Upper lobe of left lung (tissue), 6 donors: Measurements from ENCODE around the gene TGFBR3. TPM values are rescaled to one million over a fixed set of nuclear protein-coding genes. Genes with fewer than 3 reads are reported as not detected.
A peak's percentile ranks its signal among the peaks of the same experiment; 100 is the strongest.

ENCODE experiments used
- ATAC-seq, 2 donors: fragments of 200-7000 bp; cut with Tn5 transposase; one replicate each; pipeline ENCODE4 v1.9.1; 2022; ENCODE audit warnings: mild to moderate bottlenecking in 2 of 2, moderate library complexity in 2 of 2; ENCODE audit not compliant: low FRiP score in 2 of 2
- DNase-seq, 2 donors: peaks; one replicate each; pipeline ENCODE4 v3.0.0-alpha.2; 2019 to 2020
- H3K27ac ChIP-seq, 4 donors: fragments of 200-600 bp; sonication (generic); one replicate each; pipeline ENCODE4 v1.5.1; 2016 to 2019
- H3K27me3 ChIP-seq, 4 donors: fragments of 200-600 bp; sonication (generic); one replicate each; pipeline ENCODE4 v1.5.1; 2017 to 2019
- H3K36me3 ChIP-seq, 4 donors: fragments of 200-600 bp; sonication (generic); one replicate each; pipeline ENCODE4 v1.5.1; 2016 to 2019
- H3K4me1 ChIP-seq, 4 donors: fragments of 200-600 bp; sonication (generic); one replicate each; pipeline ENCODE4 v1.5.1; 2018 to 2019
- H3K4me3 ChIP-seq, 4 donors: fragments of 200-600 bp; sonication (generic); one replicate each; pipeline ENCODE4 v1.5.1; 2017 to 2019; ENCODE audit warnings: mild to moderate bottlenecking in 2 of 4, moderate library complexity in 1 of 4
- H3K9me3 ChIP-seq, 4 donors: fragments of 200-600 bp; sonication (generic); one replicate each; pipeline ENCODE4 v1.5.1; 2018 to 2019
- EP300 ChIP-seq, 4 donors: sonication (generic); formaldehyde crosslinking; IDR thresholded peaks; one replicate each; pipeline ENCODE4 v1.5.1; 2017; ENCODE audit warnings: antibody characterized with exemption in 4 of 4, control low read depth in 2 of 4
- POLR2A ChIP-seq, 4 donors: fragments of 450-650 bp; IDR thresholded peaks; one replicate each; pipeline ENCODE4 v1.5.1; 2016 to 2017; ENCODE audit warnings: antibody characterized with exemption in 4 of 4, mild to moderate bottlenecking in 2 of 4
- POLR2AphosphoS5 ChIP-seq, 2 donors: sonication (generic); formaldehyde crosslinking; IDR thresholded peaks; one replicate each; pipeline ENCODE4 v1.5.1; 2017; ENCODE audit warnings: antibody characterized with exemption in 2 of 2
- WGBS, 2 donors: methylation state at CpG; one replicate each; pipeline ENCODE4 v1.1.5; 2017 to 2018; 5-methylcytosine and 5-hydroxymethylcytosine counted together
- total RNA-seq, 6 donors: library from RNA; depleted of rRNA in 4 of 6; stranded (reverse); fragments of >200 nt in 4 of 6; gene quantifications; one replicate each; pipeline versions ENCODE4 v1.1.0 to v1.2.1, GENCODE V29; 2016 to 2021
- TF ChIP-seq, protein P1 (sequence below), 6 experiments: fragments of 450-650 bp in 4 of 6; fragments of 200-600 bp in 2 of 6; sonication (generic) in 2 of 6; IDR thresholded peaks; one replicate each; pipeline ENCODE4 v1.5.1; 2016 to 2019; ENCODE audit warnings: antibody characterized with exemption in 6 of 6
- donor health status: DM: no; HTN: no; CAD: no; lungs with moderate emphysema.
- donor health status: DM: no; HTN: yes; CAD: no; lungs with severe emphysema.

The TGFBR3 gene
- total RNA-seq, 6 donors from 2014 or later, result 33.5 to 78.3 (median 57.1) TPM

DNA sequence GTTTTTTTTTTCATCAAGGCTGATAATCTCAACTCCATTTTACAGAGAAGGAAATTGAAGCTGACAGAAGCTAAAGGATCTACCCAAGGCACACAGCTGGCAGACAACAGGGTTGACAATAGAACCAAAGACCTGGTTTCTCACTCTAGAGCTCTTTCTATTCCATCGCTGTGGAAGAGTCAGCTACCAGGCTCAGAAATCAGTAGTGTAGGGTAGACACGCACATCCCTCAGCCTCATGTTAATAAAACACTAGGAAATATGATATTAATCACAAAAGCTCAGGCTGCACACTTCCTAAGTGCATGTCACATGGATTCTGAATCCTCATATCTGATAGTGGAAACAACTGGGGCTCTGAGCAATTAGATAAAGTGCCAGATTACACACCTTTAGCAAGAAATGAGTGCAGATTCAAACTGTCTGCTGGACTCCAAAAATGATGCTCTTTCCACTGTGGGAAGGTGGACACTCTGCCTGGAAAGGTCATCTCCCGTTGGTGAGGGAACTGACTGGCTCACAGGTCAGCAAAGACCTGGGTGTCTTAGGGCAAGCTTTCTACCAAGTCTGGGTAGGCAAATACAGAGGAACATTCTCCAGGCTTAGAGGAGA, 139.1 kb downstream of the TGFBR3 start:
- TF ChIP-seq POLR2AphosphoS5 (IDR thresholded peaks at IDR 0.05), result no peak
- peaks cover 34 to 64% (median 36%) of the 10 kb centered on the region in 4 donors for H3K4me1 ChIP-seq
- ATAC-seq, result no peak
- WGBS, 2 donors, result 89 to 92% methylated on average over 3 of the region's 3 CpGs
- H3K27me3 ChIP-seq, result no peaks in the 10 kb centered on the region
- no peaks in the 10 kb centered on the region for H3K9me3 ChIP-seq
- no peak for DNase-seq
- no peak overlapping the region for H3K4me3 ChIP-seq
- peak overlapping the region in 2 of 4 donors; percentile 32 to 60 for H3K27ac ChIP-seq
- H3K36me3 ChIP-seq, result peaks cover 0 to 7% (median 0%) of the 10 kb centered on the region in 4 donors

DNA sequence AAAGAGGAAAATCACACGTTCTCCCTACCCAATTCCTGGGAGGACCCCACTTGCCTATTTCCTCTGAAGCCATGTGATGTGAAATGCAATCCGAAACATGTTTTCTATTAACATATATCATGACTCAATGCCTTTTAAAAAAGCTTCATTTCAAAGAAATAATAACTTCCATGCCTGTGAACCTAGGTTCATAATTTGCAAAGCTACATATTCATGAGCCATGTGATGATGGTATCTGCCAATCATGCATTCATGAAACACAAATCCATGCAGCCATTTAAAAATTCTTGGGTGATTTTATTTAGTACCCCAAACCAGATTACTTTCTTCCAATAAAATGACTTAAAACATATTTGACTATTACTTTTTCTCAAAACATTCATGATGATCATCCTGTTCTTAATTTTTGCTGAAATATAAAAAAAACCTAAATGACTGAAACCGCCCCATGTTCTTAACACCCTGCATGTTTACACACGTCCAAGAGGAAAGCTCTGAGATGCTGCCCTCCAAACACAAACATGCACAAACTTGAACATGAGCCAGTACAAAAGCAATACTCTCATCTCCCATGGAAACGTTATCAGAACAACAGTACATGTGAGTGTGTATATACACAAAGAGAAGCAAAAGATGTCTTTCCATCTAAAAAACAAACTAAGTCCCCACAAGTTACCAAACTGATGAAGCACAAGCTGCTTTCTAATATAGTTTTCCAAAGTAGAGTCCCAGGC, 140.1 kb downstream of the TGFBR3 start:
- peaks cover 25 to 54% (median 27%) of the 10 kb centered on the region in 4 donors for H3K4me1 ChIP-seq
- 51 to 53% methylated on average over 5 of the region's 5 CpGs for WGBS, 2 donors
- DNase-seq, result no peak

DNA sequence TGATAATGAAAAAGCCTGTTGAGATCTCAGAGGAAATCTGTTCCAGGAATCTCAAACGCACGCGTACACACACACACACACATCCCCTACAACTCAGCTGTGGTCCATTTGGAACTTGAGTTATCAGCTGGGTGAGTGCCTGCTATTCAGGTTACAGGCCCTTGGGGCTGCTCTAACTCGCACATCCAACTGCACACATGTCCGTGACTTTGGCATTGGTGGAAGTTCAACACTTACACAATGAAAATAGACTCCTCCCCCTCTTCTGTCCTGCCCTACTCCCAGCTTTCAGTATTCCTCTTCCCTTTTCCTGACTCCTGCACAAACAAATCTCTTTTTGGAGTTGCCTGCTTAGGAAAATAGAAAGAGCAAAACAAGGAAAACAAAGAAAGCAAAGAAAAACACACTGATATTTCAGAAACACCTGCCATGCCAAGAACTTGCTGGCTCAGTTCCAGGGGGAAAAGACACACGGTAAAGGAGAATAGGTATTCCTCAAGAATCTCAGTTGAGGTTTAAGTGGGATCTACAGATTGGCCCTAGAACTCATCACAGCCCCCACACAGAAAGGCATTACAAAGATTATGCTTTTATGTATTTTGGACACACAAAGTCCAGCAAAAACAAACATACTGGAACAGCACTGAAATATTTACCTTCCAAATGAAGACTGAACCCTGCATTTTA, 140.9 kb downstream of the TGFBR3 start:
- no peak for DNase-seq
- peak in 1 of 2 donors; percentile 85 for ATAC-seq
- Histone ChIP-seq H3K4me1 (peaks cover 19 to 47% (median 21%) of the 10 kb centered on the region in 4 donors), H3K36me3 (peaks cover 0 to 7% (median 0%) of the 10 kb centered on the region in 4 donors), H3K27me3 (no peaks in the 10 kb centered on the region), H3K27ac (peak overlapping the region; percentile 8 to 62 (median 36)), H3K9me3 (no peaks in the 10 kb centered on the region), H3K4me3 (no peak overlapping the region)
- 48 to 60% methylated on average over 6 of the region's 6 CpGs for WGBS, 2 donors
- TF ChIP-seq EP300 (IDR thresholded peaks at IDR 0.05) (no peak), POLR2A (IDR thresholded peaks at IDR 0.05) (no peak), POLR2AphosphoS5 (IDR thresholded peaks at IDR 0.05) (peak in 1 of 2 donors; percentile 32)
- TF ChIP-seq, protein P1, sequence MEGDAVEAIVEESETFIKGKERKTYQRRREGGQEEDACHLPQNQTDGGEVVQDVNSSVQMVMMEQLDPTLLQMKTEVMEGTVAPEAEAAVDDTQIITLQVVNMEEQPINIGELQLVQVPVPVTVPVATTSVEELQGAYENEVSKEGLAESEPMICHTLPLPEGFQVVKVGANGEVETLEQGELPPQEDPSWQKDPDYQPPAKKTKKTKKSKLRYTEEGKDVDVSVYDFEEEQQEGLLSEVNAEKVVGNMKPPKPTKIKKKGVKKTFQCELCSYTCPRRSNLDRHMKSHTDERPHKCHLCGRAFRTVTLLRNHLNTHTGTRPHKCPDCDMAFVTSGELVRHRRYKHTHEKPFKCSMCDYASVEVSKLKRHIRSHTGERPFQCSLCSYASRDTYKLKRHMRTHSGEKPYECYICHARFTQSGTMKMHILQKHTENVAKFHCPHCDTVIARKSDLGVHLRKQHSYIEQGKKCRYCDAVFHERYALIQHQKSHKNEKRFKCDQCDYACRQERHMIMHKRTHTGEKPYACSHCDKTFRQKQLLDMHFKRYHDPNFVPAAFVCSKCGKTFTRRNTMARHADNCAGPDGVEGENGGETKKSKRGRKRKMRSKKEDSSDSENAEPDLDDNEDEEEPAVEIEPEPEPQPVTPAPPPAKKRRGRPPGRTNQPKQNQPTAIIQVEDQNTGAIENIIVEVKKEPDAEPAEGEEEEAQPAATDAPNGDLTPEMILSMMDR (IDR thresholded peaks at IDR 0.05), result peak in 1 of 6 experiments; percentile 16

More for the DNA sequence above, 140.1 kb downstream of the TGFBR3 start:
- ATAC-seq, result no peak
- peak overlapping the region in 3 of 4 donors; percentile 8 to 62 (median 32) for H3K27ac ChIP-seq
- H3K36me3 ChIP-seq, result peaks cover 0 to 7% (median 0%) of the 10 kb centered on the region in 4 donors
- TF ChIP-seq, protein P1 (IDR thresholded peaks at IDR 0.05), result no peak
- no peak for TF ChIP-seq POLR2A (IDR thresholded peaks at IDR 0.05)
- peak in 1 of 4 donors; percentile 36 for TF ChIP-seq EP300 (IDR thresholded peaks at IDR 0.05)
- TF ChIP-seq POLR2AphosphoS5 (IDR thresholded peaks at IDR 0.05), result no peak
- H3K27me3 ChIP-seq, result no peaks in the 10 kb centered on the region
- no peaks in the 10 kb centered on the region for H3K9me3 ChIP-seq
- no peak overlapping the region for H3K4me3 ChIP-seq

DNA sequence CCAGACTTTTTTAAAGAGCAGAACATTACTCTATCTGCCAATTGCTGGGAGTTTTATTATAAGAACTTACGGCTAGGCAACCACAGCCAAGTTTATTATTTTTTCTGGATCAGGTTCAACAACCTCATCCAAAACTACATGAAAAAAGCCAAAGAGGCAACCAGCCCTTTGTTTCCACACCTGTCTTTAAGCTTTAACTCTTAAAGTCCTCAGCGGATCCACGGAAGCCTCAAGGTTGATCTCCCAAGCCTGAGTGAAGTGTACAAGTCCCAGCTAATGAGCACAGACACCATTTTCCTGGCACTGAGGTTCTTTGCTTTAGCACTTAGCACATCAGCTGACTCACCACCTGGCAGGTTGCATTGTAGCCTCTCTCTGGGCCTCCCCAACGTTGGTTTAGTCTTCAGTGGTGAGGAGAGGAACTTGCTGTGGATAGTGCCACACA, 143.1 kb downstream of the TGFBR3 start:
- Histone ChIP-seq H3K4me3 (no peak overlapping the region), H3K27ac (peak overlapping the region in 1 of 4 donors; percentile 14)

More for the DNA sequence above, 143.1 kb downstream of the TGFBR3 start:
- Histone ChIP-seq H3K9me3 (no peaks in the 10 kb centered on the region), H3K27me3 (no peaks in the 10 kb centered on the region), H3K36me3 (peaks cover 0 to 16% (median 0%) of the 10 kb centered on the region in 4 donors), H3K4me1 (peaks cover 17 to 38% (median 19%) of the 10 kb centered on the region in 4 donors)
- 44 to 49% methylated on average over 4 of the region's 4 CpGs for WGBS, 2 donors
- TF ChIP-seq, protein P1 (IDR thresholded peaks at IDR 0.05), result no peak
- TF ChIP-seq POLR2A (IDR thresholded peaks at IDR 0.05), result no peak
- no peak for TF ChIP-seq EP300 (IDR thresholded peaks at IDR 0.05)
- TF ChIP-seq POLR2AphosphoS5 (IDR thresholded peaks at IDR 0.05), result no peak
- no peak for DNase-seq
- ATAC-seq, result no peak
